Activated T-helper 1 cell treated with Interleukin-2 at 50 U/mL for 16 hours (primary cell): ENCODE measurements around the gene CA5B.
"Not testable (repeated sequence)": the region's sequence is repeated elsewhere in the genome, so short reads cannot be mapped to it uniquely, and the experiment has no call there.

Source experiments
- DNase-seq: peaks from one replicate; pipeline ENCODE4 v3.0.0-alpha.2; 2020; ENCODE audit warnings: low read depth

The CA5B gene

GRCh38 chrX:15737959-15738902, at the start of gene CA5B:
Gene CA5B, plus strand, starts transcription at chrX:15738270. Its CDS starts 11,754 bp downstream, at chrX:15750024.
- DNase-seq: peak; percentile 99

- no peak for DNase-seq
Measured at GRCh38 chrX:15694941-15695451, 43.1 kb upstream of the CA5B start.

- DNase-seq: no peak
Measured at GRCh38 chrX:15696516-15696915, 41.6 kb upstream of the CA5B start.

GRCh38 chrX:15702488-15703371, 35.3 kb upstream of the CA5B start:
- no peak for DNase-seq

- DNase-seq: not testable (repeated sequence)
Measured at GRCh38 chrX:15703809-15704208, 34.3 kb upstream of the CA5B start.

GRCh38 chrX:15704273-15704672, 33.8 kb upstream of the CA5B start:
- DNase-seq: not testable (repeated sequence)

- no peak for DNase-seq
Measured at GRCh38 chrX:15714529-15714928, 23.5 kb upstream of the CA5B start.

- no peak for DNase-seq
Measured at GRCh38 chrX:15718283-15718970, 19.6 kb upstream of the CA5B start.

- no peak for DNase-seq
Measured at GRCh38 chrX:15719324-15719968, 18.6 kb upstream of the CA5B start.

- DNase-seq: no peak
Measured at GRCh38 chrX:15721911-15722310, 16.2 kb upstream of the CA5B start.

- no peak for DNase-seq
Measured at GRCh38 chrX:15723887-15724517, 14.1 kb upstream of the CA5B start.

- DNase-seq: no peak
Measured at GRCh38 chrX:15724911-15725310, 13.2 kb upstream of the CA5B start.

GRCh38 chrX:15731368-15731767, 6.7 kb upstream of the CA5B start:
- DNase-seq: not testable (repeated sequence)

GRCh38 chrX:15737190-15737958, 696 bp upstream of the CA5B start:
- DNase-seq: no peak

GRCh38 chrX:15739886-15740285, 1.8 kb downstream of the CA5B start:
- no peak for DNase-seq

- DNase-seq: no peak
Measured at GRCh38 chrX:15744181-15744867, 6.3 kb downstream of the CA5B start.

- no peak for DNase-seq
Measured at GRCh38 chrX:15745179-15745578, 7.1 kb downstream of the CA5B start.

GRCh38 chrX:15746651-15747050, 8.6 kb downstream of the CA5B start:
- DNase-seq: not testable (repeated sequence)

- DNase-seq: no peak
Measured at GRCh38 chrX:15747626-15748173, 9.6 kb downstream of the CA5B start.
